ENCODE measurements around the gene NFAT5. TPM values are rescaled to one million over a fixed set of nuclear protein-coding genes. Genes with fewer than 3 reads are reported as not detected.

The NFAT5 gene
- total and polyA plus RNA-seq, 2 donors (not counting 3 experiments of a cell fraction or from before 2014, with no cell fraction given), result 17.2 to 49.5 TPM

- Histone ChIP-seq H3K36me3 (ENCODE audit: control insufficient read depth in 2 of 2, extremely low read depth in 1 of 2, insufficient read depth in 2 of 2, low read length in 2 of 2) (no peaks in the 10 kb centered on the region), H4K20me1 (replicated peaks; ENCODE audit: control insufficient read depth, extremely low read depth, insufficient read depth, low read length) (no peaks in the 10 kb centered on the region), H2AFZ (ENCODE audit: low read depth, low read length) (no peak overlapping the region), H3K27ac (ENCODE audit: insufficient read depth, low read depth, low read length) (no peak overlapping the region), H3K9ac (replicated peaks; ENCODE audit: extremely low read depth, insufficient read depth, low read length) (no peak overlapping the region), H3K9me1 (replicated peaks; ENCODE audit: control insufficient read depth, extremely low read depth, insufficient read depth, low read length) (no peaks in the 10 kb centered on the region), H3K4me1 (ENCODE audit: control insufficient read depth, extremely low read depth, insufficient read depth, low read length) (peaks cover 12% of the 10 kb centered on the region), H3K4me3 (replicated peaks in 1 of 3; ENCODE audit: insufficient read depth in 1 of 3, low read depth in 1 of 3, low read length in 3 of 3) (no peak overlapping the region), H3K4me2 (ENCODE audit: insufficient read depth, low read length) (no peak overlapping the region), H3K27me3 (ENCODE audit: control insufficient read depth in 2 of 2, insufficient read depth in 2 of 2, low read length in 2 of 2) (no peaks in the 10 kb centered on the region), H3K9me3 (replicated peaks; ENCODE audit: control insufficient read depth, insufficient read depth, low read length) (no peaks in the 10 kb centered on the region), H3K79me2 (ENCODE audit: control insufficient read depth, insufficient read depth, low read length) (no peaks in the 10 kb centered on the region)
- DNase-seq (ENCODE audit: low read depth, low spot score) (no peak), FAIRE-seq (no peak)
- dilution Hi-C loops (cut with MboI; ENCODE audit: extremely low pct_ligation_motif_present, low sequenced_read_pairs) (no loop called here), intact Hi-C loops (cut with micrococcal nuclease) (no loop called here)
- BruUV-seq (replicated peaks), result no TSS peak
- POLR2A ChIA-PET, result no interaction called here
- CTCF ChIA-PET, result interaction anchor here (1.0 kb wide), 1 partner anchor 11 kb away, joined by 3 read pairs; no protein-coding TSS in a partner anchor
- TF ChIP-seq, protein P1, sequence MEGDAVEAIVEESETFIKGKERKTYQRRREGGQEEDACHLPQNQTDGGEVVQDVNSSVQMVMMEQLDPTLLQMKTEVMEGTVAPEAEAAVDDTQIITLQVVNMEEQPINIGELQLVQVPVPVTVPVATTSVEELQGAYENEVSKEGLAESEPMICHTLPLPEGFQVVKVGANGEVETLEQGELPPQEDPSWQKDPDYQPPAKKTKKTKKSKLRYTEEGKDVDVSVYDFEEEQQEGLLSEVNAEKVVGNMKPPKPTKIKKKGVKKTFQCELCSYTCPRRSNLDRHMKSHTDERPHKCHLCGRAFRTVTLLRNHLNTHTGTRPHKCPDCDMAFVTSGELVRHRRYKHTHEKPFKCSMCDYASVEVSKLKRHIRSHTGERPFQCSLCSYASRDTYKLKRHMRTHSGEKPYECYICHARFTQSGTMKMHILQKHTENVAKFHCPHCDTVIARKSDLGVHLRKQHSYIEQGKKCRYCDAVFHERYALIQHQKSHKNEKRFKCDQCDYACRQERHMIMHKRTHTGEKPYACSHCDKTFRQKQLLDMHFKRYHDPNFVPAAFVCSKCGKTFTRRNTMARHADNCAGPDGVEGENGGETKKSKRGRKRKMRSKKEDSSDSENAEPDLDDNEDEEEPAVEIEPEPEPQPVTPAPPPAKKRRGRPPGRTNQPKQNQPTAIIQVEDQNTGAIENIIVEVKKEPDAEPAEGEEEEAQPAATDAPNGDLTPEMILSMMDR (IDR thresholded peaks at IDR 0.05; ENCODE audit: extremely low read depth in 1 of 2, insufficient read depth in 1 of 2, low read depth in 1 of 2, low read length in 2 of 2), result no peak
- TF ChIP-seq, protein P2, sequence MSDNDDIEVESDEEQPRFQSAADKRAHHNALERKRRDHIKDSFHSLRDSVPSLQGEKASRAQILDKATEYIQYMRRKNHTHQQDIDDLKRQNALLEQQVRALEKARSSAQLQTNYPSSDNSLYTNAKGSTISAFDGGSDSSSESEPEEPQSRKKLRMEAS (IDR thresholded peaks at IDR 0.05; ENCODE audit: insufficient read depth, insufficient read length), result no peak
Measured at GRCh38 chr16:69537706-69538080, 28.1 kb upstream of the NFAT5 start.

GRCh38 chr16:69538808-69539207, 27.0 kb upstream of the NFAT5 start:
- no peak for DNase-seq (ENCODE audit: low read depth, low spot score)
- H3K4me3 ChIP-seq (replicated peaks in 1 of 3; ENCODE audit: insufficient read depth in 1 of 3, low read depth in 1 of 3, low read length in 3 of 3), result no peak overlapping the region
- TF ChIP-seq POLR2AphosphoS5 (IDR thresholded peaks at IDR 0.05; ENCODE audit: insufficient read depth, low read depth, low read length) (no peak), POLR2A (IDR thresholded peaks at IDR 0.05; ENCODE audit: low read depth, low read length) (no peak), MYC (IDR thresholded peaks at IDR 0.05; ENCODE audit: low read depth, low read length) (no peak), EZH2 (IDR thresholded peaks at IDR 0.05; ENCODE audit: borderline replicate concordance, low read depth, low read length, severe bottlenecking) (no peak), JUN (IDR thresholded peaks at IDR 0.05; ENCODE audit: borderline replicate concordance, insufficient read depth, insufficient read length, low read depth) (no peak), FOS (IDR thresholded peaks at IDR 0.05; ENCODE audit: borderline replicate concordance, insufficient read depth, low read length) (no peak), GATA2 (IDR thresholded peaks at IDR 0.05; ENCODE audit: insufficient read depth, insufficient read length, low read depth, low read length) (no peak)
- TF ChIP-seq, protein P1 (IDR thresholded peaks at IDR 0.05; ENCODE audit: extremely low read depth in 1 of 2, insufficient read depth in 1 of 2, low read depth in 1 of 2, low read length in 2 of 2), result no peak
- TF ChIP-seq, protein P2 (IDR thresholded peaks at IDR 0.05; ENCODE audit: insufficient read depth, insufficient read length), result no peak
- no peaks in the 10 kb centered on the region for H3K9me3 ChIP-seq (replicated peaks; ENCODE audit: control insufficient read depth, insufficient read depth, low read length)
- H3K27ac ChIP-seq (ENCODE audit: insufficient read depth, low read depth, low read length), result no peak overlapping the region
- H3K9me1 ChIP-seq (replicated peaks; ENCODE audit: control insufficient read depth, extremely low read depth, insufficient read depth, low read length), result no peaks in the 10 kb centered on the region
- CTCF ChIA-PET, result interaction anchor here (1.0 kb wide), 1 partner anchor 10 kb away, joined by 3 read pairs; no protein-coding TSS in a partner anchor
- POLR2A ChIA-PET, result no interaction called here
- no peak overlapping the region for H3K9ac ChIP-seq (replicated peaks; ENCODE audit: extremely low read depth, insufficient read depth, low read length)
- H2AFZ ChIP-seq (ENCODE audit: low read depth, low read length), result no peak overlapping the region
- intact Hi-C loops (cut with micrococcal nuclease) (no loop called here), dilution Hi-C loops (cut with MboI; ENCODE audit: extremely low pct_ligation_motif_present, low sequenced_read_pairs) (no loop called here)
- no peaks in the 10 kb centered on the region for H3K36me3 ChIP-seq (ENCODE audit: control insufficient read depth in 2 of 2, extremely low read depth in 1 of 2, insufficient read depth in 2 of 2, low read length in 2 of 2)
- peaks cover 12% of the 10 kb centered on the region for H3K4me1 ChIP-seq (ENCODE audit: control insufficient read depth, extremely low read depth, insufficient read depth, low read length)
- no peak overlapping the region for H3K4me2 ChIP-seq (ENCODE audit: insufficient read depth, low read length)
- H4K20me1 ChIP-seq (replicated peaks; ENCODE audit: control insufficient read depth, extremely low read depth, insufficient read depth, low read length), result no peaks in the 10 kb centered on the region
- no peaks in the 10 kb centered on the region for H3K27me3 ChIP-seq (ENCODE audit: control insufficient read depth in 2 of 2, insufficient read depth in 2 of 2, low read length in 2 of 2)
- BruUV-seq (replicated peaks), result no TSS peak
- FAIRE-seq, result no peak
- no peaks in the 10 kb centered on the region for H3K79me2 ChIP-seq (ENCODE audit: control insufficient read depth, insufficient read depth, low read length)

All from endothelial cell of umbilical vein (primary cell).